MCF 10A (cell line): ENCODE data around the gene CPED1. TPM values are rescaled to one million over a fixed set of nuclear protein-coding genes. Genes with fewer than 3 reads are reported as not detected.
"Not testable (repeated sequence)": the region's sequence is repeated elsewhere in the genome, so short reads cannot be mapped to it uniquely, and the experiment has no call there.

Experiments used
- BruUV-seq: library from RNA; stranded (reverse); fragments of 400-500 nt; replicated peaks from 2 replicates; lab custom pipeline; 2021; lab: Mats Ljungman, UMichigan
- CTCF ChIA-PET: fragments of 300-600 bp; sonication (Branson Sonifier 250); formaldehyde crosslinking; extraction: SDS; loops from one replicate; lab custom pipeline; 2021; ENCODE audit warnings: antibody characterized with exemption, inconsistent platforms; lab: Yijun Ruan, JAX
- POLR2A ChIA-PET: fragments of 300-600, 350-650 bp; sonication (Branson Sonifier 250); formaldehyde crosslinking; extraction: SDS; loops from one replicate; lab custom pipeline; 2020; ENCODE audit warnings: antibody characterized with exemption, inconsistent platforms; lab: Yijun Ruan, JAX
- DNase-seq: peaks from one replicate; pipeline ENCODE4 v3.0.0-alpha.2; 2018; ENCODE audit not compliant: unreplicated experiment
- H3K27ac Mint-ChIP-seq: one replicate; pipeline ENCODE4 v1.8.0; 2022; ENCODE audit warnings: mild to moderate bottlenecking, low read depth, mixed read lengths; ENCODE audit not compliant: unreplicated experiment
- H3K27me3 Mint-ChIP-seq: one replicate; pipeline ENCODE4 v1.8.0; 2022; ENCODE audit warnings: mixed read lengths; ENCODE audit not compliant: insufficient read depth, unreplicated experiment
- H3K36me3 Mint-ChIP-seq: one replicate; pipeline ENCODE4 v1.8.0; 2022; ENCODE audit warnings: mild to moderate bottlenecking, moderate library complexity, mixed read lengths; ENCODE audit not compliant: insufficient read depth, unreplicated experiment
- H3K4me1 Mint-ChIP-seq: one replicate; pipeline ENCODE4 v1.8.0; 2022; ENCODE audit warnings: mixed read lengths; ENCODE audit not compliant: insufficient read depth, unreplicated experiment
- H3K4me3 Mint-ChIP-seq: one replicate; pipeline ENCODE4 v1.8.0; 2022; ENCODE audit warnings: mild to moderate bottlenecking, moderate library complexity, mixed read lengths; ENCODE audit not compliant: unreplicated experiment
- H3K9me3 Mint-ChIP-seq: one replicate; pipeline ENCODE4 v1.8.0; 2022; ENCODE audit warnings: mixed read lengths; ENCODE audit not compliant: unreplicated experiment
- CTCF ChIP-seq: fragments of 200-600 bp; IDR thresholded peaks from one replicate; pipeline ENCODE4 v1.8.0; 2022; ENCODE audit warnings: antibody characterized with exemption, mild to moderate bottlenecking; ENCODE audit not compliant: unreplicated experiment
- intact Hi-C: fragments of 100-400 bp; cut with micrococcal nuclease; formaldehyde crosslinking; loops from 2 replicates; pipeline ENCODE4 v1.14.1; 2022
- total RNA-seq: library from RNA; stranded (reverse); gene quantifications from 2 replicates; pipeline ENCODE4 v1.2.3, GENCODE V29; 2022

CPED1 gene
- total RNA-seq, 1 experiment from 2014 or later, result not detected

- Mint-ChIP-seq H3K4me3 (no peak overlapping the region), H3K27me3 (peaks cover 66% of the 10 kb centered on the region), H3K36me3 (no peaks in the 10 kb centered on the region), H3K4me1 (no peaks in the 10 kb centered on the region), H3K9me3 (no peaks in the 10 kb centered on the region), H3K27ac (no peak overlapping the region)
- ChIA-PET POLR2A (interaction anchor here (0.6 kb wide), 1 partner anchor 336 kb away, joined by 4 read pairs; no protein-coding TSS in a partner anchor), CTCF (interaction anchor here (1.5 kb wide), 1 partner anchor 267 kb away, joined by 5 read pairs; no protein-coding TSS in a partner anchor)
- no peak for TF ChIP-seq CTCF
- intact Hi-C loops, result no loop called here
- no peak for DNase-seq
- BruUV-seq, result no TSS peak
Measured at GRCh38 chr7:121058975-121059374, 70.5 kb downstream of the CPED1 start.

- H3K27me3 Mint-ChIP-seq, result peaks cover 66% of the 10 kb centered on the region
- POLR2A ChIA-PET, H3K4me1 Mint-ChIP-seq, H3K4me3 Mint-ChIP-seq, H3K27ac Mint-ChIP-seq, H3K36me3 Mint-ChIP-seq, DNase-seq, H3K9me3 Mint-ChIP-seq, CTCF ChIA-PET, intact Hi-C loops, BruUV-seq: not testable (repeated sequence)
Measured at GRCh38 chr7:121059979-121060509, 71.5 kb downstream of the CPED1 start.

- no peaks in the 10 kb centered on the region for H3K9me3 Mint-ChIP-seq
- no peak for TF ChIP-seq CTCF
- POLR2A ChIA-PET, result no interaction called here
- no peak for DNase-seq
- no TSS peak for BruUV-seq
- no peaks in the 10 kb centered on the region for H3K4me1 Mint-ChIP-seq
- CTCF ChIA-PET, result interaction anchor here (0.6 to 1.4 kb wide), 2 partner anchors 75 to 191 kb away, joined by 4 to 6 read pairs; no protein-coding TSS in a partner anchor
- no peaks in the 10 kb centered on the region for H3K36me3 Mint-ChIP-seq
- no peak overlapping the region for H3K4me3 Mint-ChIP-seq
- intact Hi-C loops, result no loop called here
- H3K27me3 Mint-ChIP-seq, result peaks cover 53% of the 10 kb centered on the region
- no peak overlapping the region for H3K27ac Mint-ChIP-seq
Measured at GRCh38 chr7:121061677-121062582, 73.4 kb downstream of the CPED1 start.

- TF ChIP-seq CTCF, result no peak
- Mint-ChIP-seq H3K36me3 (no peaks in the 10 kb centered on the region), H3K27me3 (peaks cover 45% of the 10 kb centered on the region), H3K4me1 (no peaks in the 10 kb centered on the region), H3K9me3 (no peaks in the 10 kb centered on the region), H3K4me3 (no peak overlapping the region), H3K27ac (no peak overlapping the region)
- intact Hi-C loops, result no loop called here
- ChIA-PET POLR2A (no interaction called here), CTCF (interaction anchor here (0.6 to 1.4 kb wide), 8 partner anchors 12 to 220 kb away, joined by 3 to 6 read pairs (median 4); no protein-coding TSS in a partner anchor)
- BruUV-seq, result no TSS peak
- DNase-seq, result no peak
Measured at GRCh38 chr7:121062671-121063279, 74.3 kb downstream of the CPED1 start.

GRCh38 chr7:121067717-121068116, 79.2 kb downstream of the CPED1 start:
- H3K27ac Mint-ChIP-seq, H3K4me3 Mint-ChIP-seq, intact Hi-C loops, H3K36me3 Mint-ChIP-seq, DNase-seq, BruUV-seq, H3K9me3 Mint-ChIP-seq, POLR2A ChIA-PET, CTCF ChIA-PET, H3K4me1 Mint-ChIP-seq: not testable (repeated sequence)
- H3K27me3 Mint-ChIP-seq, result peaks cover 49% of the 10 kb centered on the region
